ENCODE results near the gene CCZ1B.
"Not testable (repeated sequence)": the region's sequence is repeated elsewhere in the genome, so short reads cannot be mapped to it uniquely, and the experiment has no call there.

The CCZ1B gene

GRCh38 chr7:6792113-6792872, 33.8 kb downstream of the CCZ1B start:
- DNase-seq (ENCODE audit: low read depth in 1 of 2, low spot score in 1 of 2); in situ Hi-C loops (cut with HindIII; ENCODE audit: low pct_unique_long_range_greater_than_20kb, low sequenced_read_pairs): not testable (repeated sequence)

- in situ Hi-C loops (cut with HindIII; ENCODE audit: low pct_unique_long_range_greater_than_20kb, low sequenced_read_pairs); DNase-seq (ENCODE audit: low read depth in 1 of 2, low spot score in 1 of 2): not testable (repeated sequence)
Observed at GRCh38 chr7:6789353-6789752, 36.7 kb downstream of the CCZ1B start.

GRCh38 chr7:6781581-6781980, 44.5 kb downstream of the CCZ1B start:
- DNase-seq (ENCODE audit: low read depth in 1 of 2, low spot score in 1 of 2); in situ Hi-C loops (cut with HindIII; ENCODE audit: low pct_unique_long_range_greater_than_20kb, low sequenced_read_pairs): not testable (repeated sequence)

- DNase-seq (ENCODE audit: low read depth in 1 of 2, low spot score in 1 of 2); in situ Hi-C loops (cut with HindIII; ENCODE audit: low pct_unique_long_range_greater_than_20kb, low sequenced_read_pairs): not testable (repeated sequence)
Observed at GRCh38 chr7:6761186-6761585, 64.9 kb downstream of the CCZ1B start.

GRCh38 chr7:6753964-6754363, 72.1 kb downstream of the CCZ1B start, which contains the start of gene RSPH10B2:
Gene RSPH10B2 (plus strand): TSS chr7:6754103. CDS start chr7:6757678, 3,575 bp downstream.
- DNase-seq (ENCODE audit: low read depth in 1 of 2, low spot score in 1 of 2); in situ Hi-C loops (cut with HindIII; ENCODE audit: low pct_unique_long_range_greater_than_20kb, low sequenced_read_pairs): not testable (repeated sequence)

- DNase-seq (ENCODE audit: low read depth in 1 of 2, low spot score in 1 of 2); in situ Hi-C loops (cut with HindIII; ENCODE audit: low pct_unique_long_range_greater_than_20kb, low sequenced_read_pairs): not testable (repeated sequence)
Observed at GRCh38 chr7:6750173-6750572, 75.9 kb downstream of the CCZ1B start.

- in situ Hi-C loops (cut with HindIII; ENCODE audit: low pct_unique_long_range_greater_than_20kb, low sequenced_read_pairs); DNase-seq (ENCODE audit: low read depth in 1 of 2, low spot score in 1 of 2): not testable (repeated sequence)
Observed at GRCh38 chr7:6749335-6749734, 76.7 kb downstream of the CCZ1B start.
